ENCODE measurements around the gene BRAP.
"Not testable (repeated sequence)": the region's sequence is repeated elsewhere in the genome, so short reads cannot be mapped to it uniquely, and the experiment has no call there.

Gene BRAP

DNA sequence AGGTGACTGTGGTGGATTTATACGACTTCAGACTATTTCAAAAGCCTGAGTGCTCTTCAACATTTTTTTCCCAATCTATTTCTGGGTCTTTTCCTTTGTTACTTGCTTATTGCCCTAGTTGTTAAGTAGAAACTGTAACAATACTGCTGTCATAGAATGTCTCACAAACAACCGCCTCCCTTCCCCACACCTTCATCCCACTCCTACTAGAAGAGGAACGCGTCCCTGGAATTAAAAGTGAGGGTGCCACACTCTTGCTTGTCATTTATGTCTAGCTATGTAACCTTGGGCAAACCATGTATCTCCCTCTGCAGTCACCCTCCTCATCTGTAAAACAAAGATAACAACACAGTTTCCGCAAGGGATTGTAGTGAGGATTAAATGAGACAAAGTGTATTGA, 8.6 kb downstream of the BRAP start:
- no peaks in the 10 kb centered on the region for H3K9me3 ChIP-seq (ENCODE audit: control insufficient read depth, low read length)
- peaks cover 86% of the 10 kb centered on the region for H3K36me3 ChIP-seq (ENCODE audit: control insufficient read depth, insufficient read depth, low read length)
- no peak overlapping the region for H3K4me3 ChIP-seq (ENCODE audit: extremely low read depth, insufficient read depth, low read length, poor library complexity, severe bottlenecking)
- 100% methylated on average over 1 of the region's 5 CpGs; no CpG with 5 or more reads in 1 of the 2 experiments for whole genome bisulfite sequencing, 2 experiments (ENCODE audit: insufficient coverage in 2 of 2)
- no peak overlapping the region for H3K27ac ChIP-seq (ENCODE audit: low read depth, low read length, severe bottlenecking)
- H3K4me1 ChIP-seq (ENCODE audit: control insufficient read depth, insufficient read depth, low read length, poor library complexity, severe bottlenecking), result no peaks in the 10 kb centered on the region

DNA sequence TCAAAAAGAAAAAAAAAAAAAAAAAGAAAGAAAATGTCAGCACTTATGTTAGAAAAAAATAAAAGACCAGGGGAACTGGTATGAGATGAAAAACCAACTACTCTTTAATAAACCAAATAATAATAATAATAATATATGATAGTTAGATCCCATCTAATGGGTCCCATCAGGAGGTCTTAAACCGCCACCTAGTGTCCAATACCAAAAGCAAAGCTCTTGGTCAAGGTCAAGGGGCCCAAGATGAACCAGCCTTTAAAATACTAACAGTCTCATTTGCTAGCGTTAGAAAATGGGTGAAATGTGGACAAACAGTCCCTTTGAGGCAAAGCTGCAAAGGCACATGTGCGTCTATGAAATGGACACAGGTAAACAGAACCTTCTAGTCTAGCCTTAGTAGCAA, 12.3 kb downstream of the BRAP start:
- Histone ChIP-seq H3K27ac (ENCODE audit: low read depth, low read length, severe bottlenecking) (no peak overlapping the region), H3K36me3 (ENCODE audit: control insufficient read depth, insufficient read depth, low read length) (peaks cover 90% of the 10 kb centered on the region), H3K4me1 (ENCODE audit: control insufficient read depth, insufficient read depth, low read length, poor library complexity, severe bottlenecking) (no peaks in the 10 kb centered on the region), H3K4me3 (ENCODE audit: extremely low read depth, insufficient read depth, low read length, poor library complexity, severe bottlenecking) (no peak overlapping the region), H3K9me3 (ENCODE audit: control insufficient read depth, low read length) (no peaks in the 10 kb centered on the region)
- 94% methylated on average over 2 to 3 of the region's 3 CpGs for WGBS, 2 experiments (ENCODE audit: insufficient coverage in 2 of 2)

DNA sequence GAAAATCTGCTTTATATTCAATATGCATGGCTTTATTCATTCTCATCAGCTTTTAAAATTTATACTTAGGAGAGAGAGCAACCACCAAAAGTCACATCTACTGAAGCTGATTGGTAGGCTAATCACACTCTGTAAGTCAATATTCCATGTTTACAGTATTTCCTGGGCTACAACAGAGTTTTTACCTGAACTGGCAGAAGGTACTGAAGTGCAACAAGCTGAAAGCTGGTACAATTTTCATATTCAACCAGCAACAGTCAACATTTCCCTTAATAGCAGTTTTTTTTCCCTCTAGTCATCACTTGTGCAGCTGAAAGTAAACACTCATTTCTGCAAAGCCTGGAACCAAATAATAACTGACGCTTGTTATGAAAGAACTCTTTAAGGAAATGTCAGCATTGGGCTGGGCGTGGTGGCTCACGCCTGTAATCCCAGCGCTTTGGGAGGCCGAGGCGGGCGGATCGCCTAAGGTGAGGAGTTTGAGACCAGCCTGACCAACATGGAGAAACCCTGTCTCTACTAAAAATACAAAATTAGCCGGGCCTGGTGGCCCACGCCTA, 12.9 kb downstream of the BRAP start:
- no peaks in the 10 kb centered on the region for H3K4me1 ChIP-seq (ENCODE audit: control insufficient read depth, insufficient read depth, low read length, poor library complexity, severe bottlenecking)
- H3K36me3 ChIP-seq (ENCODE audit: control insufficient read depth, insufficient read depth, low read length), result peaks cover 88% of the 10 kb centered on the region
- H3K27ac ChIP-seq (ENCODE audit: low read depth, low read length, severe bottlenecking), result no peak overlapping the region
- 94 to 96% methylated on average over 5 to 7 of the region's 10 CpGs for WGBS, 2 experiments (ENCODE audit: insufficient coverage in 2 of 2)
- no peaks in the 10 kb centered on the region for H3K9me3 ChIP-seq (ENCODE audit: control insufficient read depth, low read length)
- H3K4me3 ChIP-seq (ENCODE audit: extremely low read depth, insufficient read depth, low read length, poor library complexity, severe bottlenecking), result no peak overlapping the region

DNA sequence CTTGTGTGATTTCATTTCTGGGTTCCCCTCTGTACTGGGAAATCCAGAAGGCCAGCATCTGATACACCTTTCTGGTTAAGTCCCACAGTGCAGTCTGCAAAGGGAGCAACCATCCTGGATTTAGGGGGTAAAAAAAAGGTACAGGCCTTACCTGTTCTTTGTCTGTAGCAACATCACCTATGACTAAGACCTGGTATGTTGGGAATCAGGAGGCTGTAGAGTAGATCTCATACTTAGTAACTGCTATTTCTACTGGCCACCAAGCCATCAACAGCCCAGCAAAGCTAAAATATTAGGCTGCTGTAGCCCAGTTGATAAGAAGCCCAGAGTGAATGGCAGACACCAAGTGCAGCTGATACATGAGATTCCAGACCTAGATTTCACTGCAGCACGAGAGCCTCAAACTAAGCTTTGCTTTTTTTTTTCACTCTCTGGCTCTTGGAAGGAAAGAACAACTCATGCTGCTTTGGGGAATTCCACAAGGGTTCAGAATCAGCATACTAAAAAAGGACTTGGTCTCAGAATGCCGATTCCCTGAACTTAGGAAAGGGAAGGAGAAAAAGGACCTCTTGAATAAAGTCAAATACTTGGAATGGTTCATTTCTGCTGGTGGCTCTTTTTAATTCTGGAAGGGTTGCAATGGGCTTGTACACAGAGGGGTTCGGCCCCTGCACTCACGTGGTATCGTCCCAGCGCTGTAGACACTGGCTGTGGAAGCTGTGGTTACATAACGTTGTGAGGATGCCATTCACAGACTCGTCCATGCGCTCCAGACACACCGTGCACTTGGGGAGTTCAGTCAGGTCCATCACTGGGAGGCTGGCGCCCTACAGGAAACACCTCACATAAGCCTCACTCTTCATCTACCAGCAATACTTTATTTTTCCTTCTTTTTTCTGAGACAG, 20.5 kb downstream of the BRAP start:
- no peaks in the 10 kb centered on the region for H3K9me3 ChIP-seq (ENCODE audit: control insufficient read depth, low read length)
- H3K4me1 ChIP-seq (ENCODE audit: control insufficient read depth, insufficient read depth, low read length, poor library complexity, severe bottlenecking), result no peaks in the 10 kb centered on the region
- 95 to 96% methylated on average over 10 to 11 of the region's 11 CpGs for WGBS, 2 experiments (ENCODE audit: insufficient coverage in 2 of 2)
- no peak overlapping the region for H3K27ac ChIP-seq (ENCODE audit: low read depth, low read length, severe bottlenecking)
- no peak overlapping the region for H3K4me3 ChIP-seq (ENCODE audit: extremely low read depth, insufficient read depth, low read length, poor library complexity, severe bottlenecking)
- peaks cover 78% of the 10 kb centered on the region for H3K36me3 ChIP-seq (ENCODE audit: control insufficient read depth, insufficient read depth, low read length)

DNA sequence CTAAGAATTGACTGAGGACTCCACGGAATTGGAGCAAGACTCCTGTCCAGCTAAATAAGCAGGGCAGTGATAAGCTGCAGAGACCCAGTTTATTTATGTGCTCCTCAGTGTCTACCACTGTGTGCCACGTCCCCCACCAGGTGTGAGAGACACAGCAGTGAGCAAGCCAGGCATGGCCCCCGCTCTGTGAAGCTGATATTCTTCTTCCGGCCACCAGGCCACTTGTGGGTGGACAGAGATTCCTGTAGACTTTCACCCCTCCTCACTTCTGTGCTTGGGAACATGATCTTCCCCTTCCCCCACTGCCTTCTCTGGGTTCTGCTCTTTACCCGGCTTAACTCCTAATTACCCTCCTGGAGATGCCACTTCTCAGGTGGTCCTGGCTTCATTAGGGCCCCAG, 21.3 kb downstream of the BRAP start:
- no peaks in the 10 kb centered on the region for H3K4me1 ChIP-seq (ENCODE audit: control insufficient read depth, insufficient read depth, low read length, poor library complexity, severe bottlenecking)
- peaks cover 78% of the 10 kb centered on the region for H3K36me3 ChIP-seq (ENCODE audit: control insufficient read depth, insufficient read depth, low read length)
- H3K4me3 ChIP-seq (ENCODE audit: extremely low read depth, insufficient read depth, low read length, poor library complexity, severe bottlenecking), result no peak overlapping the region
- WGBS, 2 experiments (ENCODE audit: insufficient coverage in 2 of 2), result 88 to 92% methylated on average over 3 to 5 of the region's 5 CpGs
- no peaks in the 10 kb centered on the region for H3K9me3 ChIP-seq (ENCODE audit: control insufficient read depth, low read length)
- no peak overlapping the region for H3K27ac ChIP-seq (ENCODE audit: low read depth, low read length, severe bottlenecking)

DNA sequence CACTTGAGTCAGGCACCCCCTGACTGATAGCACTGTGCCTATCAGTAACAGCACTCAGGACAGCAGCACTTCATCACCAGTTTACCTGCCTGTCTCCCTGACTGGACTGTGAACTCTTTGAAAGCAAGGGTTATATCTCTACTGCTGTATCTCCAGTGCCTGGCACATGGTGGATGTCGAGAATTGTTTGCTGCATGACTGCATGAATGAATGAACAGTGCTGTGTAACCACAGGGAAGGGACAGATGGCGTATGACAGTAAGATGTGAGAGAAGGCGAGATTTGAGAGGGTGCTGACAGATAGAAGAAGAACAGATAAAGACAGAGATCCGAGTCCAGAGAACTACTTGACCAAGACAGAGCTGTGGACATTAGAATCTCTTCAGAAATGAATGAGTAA, 29.7 kb downstream of the BRAP start:
- Histone ChIP-seq H3K36me3 (ENCODE audit: control insufficient read depth, insufficient read depth, low read length) (peaks cover 89% of the 10 kb centered on the region), H3K4me3 (ENCODE audit: extremely low read depth, insufficient read depth, low read length, poor library complexity, severe bottlenecking) (no peak overlapping the region), H3K27ac (ENCODE audit: low read depth, low read length, severe bottlenecking) (no peak overlapping the region), H3K9me3 (ENCODE audit: control insufficient read depth, low read length) (no peaks in the 10 kb centered on the region), H3K4me1 (ENCODE audit: control insufficient read depth, insufficient read depth, low read length, poor library complexity, severe bottlenecking) (no peaks in the 10 kb centered on the region)
- WGBS, 2 experiments (ENCODE audit: insufficient coverage in 2 of 2), result 94 to 100% methylated on average over 4 of the region's 4 CpGs

DNA sequence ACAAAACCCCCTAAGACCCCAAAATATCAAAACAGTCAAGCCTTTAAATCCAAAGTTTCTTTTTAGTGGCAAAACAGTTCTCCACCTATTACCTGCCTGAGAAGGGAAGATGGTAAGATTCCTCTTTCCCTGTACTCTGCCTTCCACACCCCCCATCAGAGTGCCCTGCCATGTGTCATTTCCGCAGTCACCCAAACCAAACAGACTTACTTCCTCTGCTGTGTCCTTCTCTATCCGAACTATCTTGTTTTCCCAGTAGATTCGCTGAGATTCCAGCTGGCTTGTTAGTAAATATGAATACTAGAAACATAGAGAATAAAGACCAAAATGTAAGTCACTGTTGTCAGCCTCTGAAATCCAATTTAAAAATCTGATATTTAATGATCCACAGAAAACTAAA, 30.4 kb downstream of the BRAP start:
- Histone ChIP-seq H3K4me1 (ENCODE audit: control insufficient read depth, insufficient read depth, low read length, poor library complexity, severe bottlenecking) (no peaks in the 10 kb centered on the region), H3K4me3 (ENCODE audit: extremely low read depth, insufficient read depth, low read length, poor library complexity, severe bottlenecking) (no peak overlapping the region), H3K36me3 (ENCODE audit: control insufficient read depth, insufficient read depth, low read length) (peaks cover 93% of the 10 kb centered on the region), H3K9me3 (ENCODE audit: control insufficient read depth, low read length) (no peaks in the 10 kb centered on the region), H3K27ac (ENCODE audit: low read depth, low read length, severe bottlenecking) (no peak overlapping the region)
- 100% methylated on average over 1 of the region's 3 CpGs; no CpG with 5 or more reads in 1 of the 2 experiments for WGBS, 2 experiments (ENCODE audit: insufficient coverage in 2 of 2)

DNA sequence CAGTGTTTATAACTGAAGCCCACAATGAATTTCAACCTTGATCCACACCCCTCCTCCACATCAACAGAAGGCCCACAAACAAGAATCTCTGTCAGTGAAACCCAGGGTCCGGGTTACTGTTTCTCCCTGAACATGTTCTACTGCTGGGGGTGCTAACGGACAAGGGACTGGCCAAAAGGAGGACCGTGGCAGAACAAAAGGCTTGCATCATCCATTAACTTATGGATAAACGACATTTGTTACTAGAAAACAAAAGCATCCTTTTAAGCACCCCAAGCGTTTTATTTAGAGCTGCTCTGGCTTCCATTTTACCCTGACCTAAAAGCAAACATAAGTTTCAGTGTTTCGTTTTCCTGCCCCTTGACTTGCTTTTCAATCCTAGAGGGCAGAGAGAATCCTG, 32.2 kb downstream of the BRAP start:
- Histone ChIP-seq H3K36me3 (ENCODE audit: control insufficient read depth, insufficient read depth, low read length) (peaks cover 93% of the 10 kb centered on the region), H3K4me1 (ENCODE audit: control insufficient read depth, insufficient read depth, low read length, poor library complexity, severe bottlenecking) (no peaks in the 10 kb centered on the region), H3K27ac (ENCODE audit: low read depth, low read length, severe bottlenecking) (no peak overlapping the region), H3K4me3 (ENCODE audit: extremely low read depth, insufficient read depth, low read length, poor library complexity, severe bottlenecking) (no peak overlapping the region), H3K9me3 (ENCODE audit: control insufficient read depth, low read length) (no peaks in the 10 kb centered on the region)
- 93 to 95% methylated on average over 6 of the region's 6 CpGs for WGBS, 2 experiments (ENCODE audit: insufficient coverage in 2 of 2)

DNA sequence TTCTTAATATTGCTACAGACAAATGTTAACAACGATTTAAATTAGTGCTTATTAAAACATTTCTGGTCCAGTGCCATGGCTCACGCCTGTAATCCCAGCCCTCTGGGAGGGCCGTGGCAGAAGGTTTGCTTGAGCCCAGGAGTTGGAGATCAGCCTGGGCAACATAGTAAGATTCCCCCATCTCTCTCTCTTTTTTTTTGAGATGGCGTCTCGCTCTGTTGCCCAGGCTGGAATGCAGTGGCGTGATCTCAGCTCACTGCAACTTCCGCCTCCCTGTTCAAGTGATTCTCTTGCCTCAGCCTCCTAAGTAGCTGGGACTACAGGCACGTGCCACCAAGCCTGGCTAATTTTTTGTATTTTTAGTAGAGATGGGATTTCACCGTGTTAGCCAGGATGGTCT, 33.2 kb downstream of the BRAP start:
- H3K9me3 ChIP-seq (ENCODE audit: control insufficient read depth, low read length); H3K27ac ChIP-seq (ENCODE audit: low read depth, low read length, severe bottlenecking); H3K4me3 ChIP-seq (ENCODE audit: extremely low read depth, insufficient read depth, low read length, poor library complexity, severe bottlenecking); H3K4me1 ChIP-seq (ENCODE audit: control insufficient read depth, insufficient read depth, low read length, poor library complexity, severe bottlenecking): not testable (repeated sequence)
- WGBS, 2 experiments (ENCODE audit: insufficient coverage in 2 of 2), result 94 to 99% methylated on average over 7 to 9 of the region's 9 CpGs
- peaks cover 85% of the 10 kb centered on the region for H3K36me3 ChIP-seq (ENCODE audit: control insufficient read depth, insufficient read depth, low read length)

DNA sequence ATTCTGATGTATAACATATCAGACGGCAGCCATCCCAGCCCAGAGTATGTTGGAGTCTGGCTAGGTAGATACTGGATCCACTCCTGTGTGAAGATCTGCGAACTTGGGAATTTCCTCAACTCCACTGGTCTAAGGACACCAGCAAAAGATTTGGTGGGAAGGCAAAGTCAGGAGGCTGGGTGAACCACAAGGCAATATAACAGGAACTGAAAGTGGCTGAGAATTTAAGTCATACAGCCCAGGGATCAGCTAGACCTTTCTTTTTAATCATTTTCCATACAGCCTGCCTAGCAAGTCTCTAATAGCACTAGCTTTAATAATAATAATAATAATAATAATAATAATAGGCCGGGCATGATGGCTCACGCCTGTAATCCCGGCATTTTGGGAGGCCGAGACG, 34.8 kb downstream of the BRAP start:
- no peaks in the 10 kb centered on the region for H3K4me1 ChIP-seq (ENCODE audit: control insufficient read depth, insufficient read depth, low read length, poor library complexity, severe bottlenecking)
- H3K4me3 ChIP-seq (ENCODE audit: extremely low read depth, insufficient read depth, low read length, poor library complexity, severe bottlenecking), result no peak overlapping the region
- 97% methylated on average over 4 of the region's 7 CpGs; no CpG with 5 or more reads in 1 of the 2 experiments for WGBS, 2 experiments (ENCODE audit: insufficient coverage in 2 of 2)
- H3K36me3 ChIP-seq (ENCODE audit: control insufficient read depth, insufficient read depth, low read length), result peaks cover 88% of the 10 kb centered on the region
- no peaks in the 10 kb centered on the region for H3K9me3 ChIP-seq (ENCODE audit: control insufficient read depth, low read length)
- H3K27ac ChIP-seq (ENCODE audit: low read depth, low read length, severe bottlenecking), result no peak overlapping the region

DNA sequence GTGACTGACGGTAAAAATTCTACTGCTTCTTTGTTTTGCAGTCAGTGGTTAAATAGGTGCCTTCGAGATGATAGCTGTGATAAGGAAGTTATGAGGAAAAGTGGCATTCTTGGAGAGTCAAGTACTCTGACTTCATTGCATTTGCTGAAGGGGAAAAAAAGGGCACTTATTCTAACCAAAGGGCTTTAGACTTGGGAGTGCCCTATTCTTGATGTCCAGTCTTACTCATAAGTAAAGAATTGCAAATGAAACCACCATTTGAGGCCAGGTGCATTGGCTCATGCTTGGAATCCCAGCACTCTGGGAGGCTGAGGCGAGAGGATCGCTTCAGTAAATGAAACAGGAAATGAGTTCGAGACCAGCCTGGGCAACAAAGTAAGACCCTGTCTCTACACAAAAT, 40.3 kb downstream of the BRAP start:
- Histone ChIP-seq H3K4me3 (ENCODE audit: extremely low read depth, insufficient read depth, low read length, poor library complexity, severe bottlenecking) (no peak overlapping the region), H3K27ac (ENCODE audit: low read depth, low read length, severe bottlenecking) (no peak overlapping the region), H3K9me3 (ENCODE audit: control insufficient read depth, low read length) (no peaks in the 10 kb centered on the region), H3K4me1 (ENCODE audit: control insufficient read depth, insufficient read depth, low read length, poor library complexity, severe bottlenecking) (peaks cover 16% of the 10 kb centered on the region), H3K36me3 (ENCODE audit: control insufficient read depth, insufficient read depth, low read length) (peaks cover 76% of the 10 kb centered on the region)
- 94 to 100% methylated on average over 5 of the region's 5 CpGs for WGBS, 2 experiments (ENCODE audit: insufficient coverage in 2 of 2)

Measured in mesodermal cell (in vitro differentiated cells).